Purkinje cell (primary cell): Measurements from ENCODE around the gene ISM1. TPM values are rescaled to one million over a fixed set of nuclear protein-coding genes. Genes with fewer than 3 reads are reported as not detected.

Experiments
- polyA plus RNA-seq: library from polyadenylated mRNA; unstranded; fragments of >200 nt; fragmentation: Nextera tagmentation; gene quantifications from 2 replicates; pipeline ENCODE4 v1.2.1, GENCODE V29; 2014

ISM1 gene
- polyA plus RNA-seq, result 4.6 and 5.4 TPM in 2 replicates

DNA sequence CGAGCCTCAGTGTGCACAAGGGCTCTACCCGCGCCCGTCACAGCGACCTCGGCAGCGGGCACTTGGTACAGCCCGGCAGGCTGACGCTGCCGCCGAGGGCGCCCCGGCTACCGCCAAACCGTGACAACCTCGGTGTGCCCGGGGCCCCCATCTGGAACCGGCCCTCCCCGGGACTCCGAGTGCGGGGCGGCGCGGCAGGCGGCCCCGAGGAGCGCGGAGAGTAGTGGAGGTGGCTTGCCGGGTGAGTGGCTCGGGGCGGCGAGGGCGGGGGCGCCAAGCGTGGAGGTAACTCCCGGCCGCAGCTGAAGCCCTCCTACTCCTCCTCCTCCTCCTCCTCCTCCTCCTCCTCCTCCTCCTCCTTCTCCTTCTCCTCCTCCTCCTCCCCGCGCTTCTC is at the start of gene ISM1:
TSS of gene ISM1 (plus strand) at position 371 of the 394 bp plus-strand sequence. CDS start 503 bp downstream, outside the sequence.

Other genes starting within 250 kb of the ISM1 start
- gene SPTLC3, start 212.3 kb upstream of the ISM1 start, polyA plus RNA-seq, result 0.46 and 1.5 TPM in 2 replicates